OCI-LY3 (cell line): Measurements from ENCODE around the gene OGFR.

ENCODE experiments used
- CTCF ChIP-seq: fragments of 200-600, 300-600 bp; sonication (generic); IDR thresholded peaks from 2 replicates; pipeline ENCODE4 v1.5.1; 2014; ENCODE audit warnings: antibody characterized with exemption, low read length, low read depth
- EZH2phosphoT487 ChIP-seq: fragments of 200-600 bp; shearing (Covaris generic); IDR thresholded peaks from 2 replicates; pipeline ENCODE4 v1.6.1; 2018; ENCODE audit warnings: antibody characterized with exemption, mixed run types, low read depth

- no peak for TF ChIP-seq CTCF
- TF ChIP-seq EZH2phosphoT487, result no peak
Measured at GRCh38 chr20:62787321-62787720, 17.3 kb upstream of the OGFR start.
